H9 (cell line): ENCODE results near the gene SYTL5. TPM values are rescaled to one million over a fixed set of nuclear protein-coding genes. Genes with fewer than 3 reads are reported as not detected.

Experiments
- DNase-seq: peaks from one replicate; pipeline ENCODE4 v3.0.0-alpha.2; 2017
- H2AFZ ChIP-seq: one replicate; pipeline ENCODE4 v1.6.1; 2013; ENCODE audit warnings: mild to moderate bottlenecking, low read length, control low read depth, moderate library complexity
- H2AK5ac ChIP-seq: 2 replicates; pipeline ENCODE4 v1.6.1; 2013; ENCODE audit warnings: low read length, control low read depth, mixed read lengths; ENCODE audit not compliant: insufficient read length
- H2BK120ac ChIP-seq: one replicate; pipeline ENCODE4 v1.6.1; 2013; ENCODE audit warnings: low read depth, mild to moderate bottlenecking, low read length, control low read depth, inconsistent platforms; ENCODE audit not compliant: poor library complexity, severe bottlenecking
- H2BK12ac ChIP-seq: 2 replicates; pipeline ENCODE4 v1.6.1; 2013; ENCODE audit warnings: low read length, control low read depth, mixed read lengths, low read depth; ENCODE audit not compliant: insufficient read length
- H2BK15ac ChIP-seq: 2 replicates; pipeline ENCODE4 v1.6.1; 2013; ENCODE audit warnings: low read depth, low read length, control low read depth
- H2BK20ac ChIP-seq: one replicate; pipeline ENCODE4 v1.6.1; 2013; ENCODE audit warnings: low read depth, mild to moderate bottlenecking, low read length, control low read depth, inconsistent platforms; ENCODE audit not compliant: poor library complexity, severe bottlenecking
- H2BK5ac ChIP-seq: 2 replicates; pipeline ENCODE4 v1.6.1; 2013; ENCODE audit warnings: low read length, control low read depth, mixed read lengths; ENCODE audit not compliant: insufficient read length
- H3K14ac ChIP-seq: 2 replicates; pipeline ENCODE4 v1.6.1; 2013; ENCODE audit warnings: low read length, control low read depth; ENCODE audit not compliant: insufficient read depth
- H3K18ac ChIP-seq: 2 replicates; pipeline ENCODE4 v1.6.1; 2013; ENCODE audit warnings: low read depth, mild to moderate bottlenecking, mixed read lengths, low read length, control low read depth; ENCODE audit not compliant: insufficient read length
- H3K23ac ChIP-seq: 2 replicates; pipeline ENCODE4 v1.6.1; 2013; ENCODE audit warnings: low read length, control low read depth, mixed read lengths, low read depth; ENCODE audit not compliant: insufficient read length
- H3K23me2 ChIP-seq: 2 replicates; pipeline ENCODE4 v1.6.1; 2013; ENCODE audit warnings: low read depth, mild to moderate bottlenecking, mixed read lengths, low read length, control low read depth; ENCODE audit not compliant: insufficient read length, poor library complexity, severe bottlenecking
- H3K27ac ChIP-seq: 2 replicates; pipeline ENCODE4 v1.5.1; 2013; ENCODE audit warnings: low read length, control low read depth, mixed read lengths, low read depth; ENCODE audit not compliant: insufficient read length
- H3K27me3 ChIP-seq: 2 replicates; pipeline ENCODE4 v1.6.1; 2013; ENCODE audit warnings: low read length, control low read depth, inconsistent platforms; ENCODE audit not compliant: insufficient read depth
- H3K4ac ChIP-seq: 2 replicates; pipeline ENCODE4 v1.6.1; 2013; ENCODE audit warnings: low read depth, mild to moderate bottlenecking, control low read depth, inconsistent platforms, low read length, moderate library complexity
- H3K4me1 ChIP-seq: 2 replicates; pipeline ENCODE4 v1.6.1; 2013; ENCODE audit warnings: low read length, control low read depth, inconsistent platforms; ENCODE audit not compliant: insufficient read depth
- H3K4me2 ChIP-seq: 2 replicates; pipeline ENCODE4 v1.6.1; 2013; ENCODE audit warnings: low read length, control low read depth, mixed read lengths; ENCODE audit not compliant: insufficient read length, insufficient read depth
- H3K56ac ChIP-seq: 2 replicates; pipeline ENCODE4 v1.6.1; 2013; ENCODE audit warnings: low read depth, mild to moderate bottlenecking, mixed read lengths, low read length, control low read depth; ENCODE audit not compliant: insufficient read length
- H3K79me1 ChIP-seq: 2 replicates; pipeline ENCODE4 v1.6.1; 2013; ENCODE audit warnings: low read depth, mild to moderate bottlenecking, moderate library complexity, low read length, control low read depth, inconsistent platforms; ENCODE audit not compliant: insufficient read depth, poor library complexity, severe bottlenecking
- H3K79me2 ChIP-seq: 2 replicates; pipeline ENCODE4 v1.6.1; 2013; ENCODE audit warnings: low read length, control low read depth, inconsistent platforms; ENCODE audit not compliant: insufficient read depth
- H3K9ac ChIP-seq: 2 replicates; pipeline ENCODE4 v1.6.1; 2013; ENCODE audit warnings: low read length, control low read depth, mixed read lengths; ENCODE audit not compliant: insufficient read length; ENCODE audit errors: extremely low read depth
- H3K9me3 ChIP-seq: one replicate; pipeline ENCODE4 v1.6.1; 2013; ENCODE audit warnings: low read depth, low read length, inconsistent platforms; ENCODE audit not compliant: control insufficient read depth
- H3T11ph ChIP-seq: one replicate; pipeline ENCODE4 v1.6.1; 2013; ENCODE audit warnings: mild to moderate bottlenecking, low read length, control low read depth, inconsistent platforms
- H4K20me1 ChIP-seq: one replicate; pipeline ENCODE4 v1.6.1; 2013; ENCODE audit not compliant: control insufficient read depth, insufficient read length, insufficient read depth
- H4K5ac ChIP-seq: 2 replicates; pipeline ENCODE4 v1.6.1; 2013; ENCODE audit warnings: low read depth, mild to moderate bottlenecking, mixed read lengths, low read length, control low read depth; ENCODE audit not compliant: insufficient read length
- H4K8ac ChIP-seq: replicated peaks from 2 replicates; pipeline ENCODE4 v1.6.1; 2013; ENCODE audit warnings: low read length, control low read depth, mixed read lengths, low read depth; ENCODE audit not compliant: insufficient read length
- H4K91ac ChIP-seq: 2 replicates; pipeline ENCODE4 v1.6.1; 2013; ENCODE audit warnings: low read depth, mild to moderate bottlenecking, moderate library complexity, mixed read lengths, low read length, control low read depth; ENCODE audit not compliant: insufficient read length
- H3K27ac Mint-ChIP-seq, 3 experiments: 2 replicates in 2 of 3; 3 replicates in 1 of 3; pipeline ENCODE4 v1.8.0; 2020 to 2021; ENCODE audit warnings: mixed read lengths in 3 of 3, mild to moderate bottlenecking in 1 of 3, moderate library complexity in 1 of 3
- H3K27me3 Mint-ChIP-seq: 2 replicates; pipeline ENCODE4 v1.8.0; 2021; ENCODE audit warnings: low read depth, mild to moderate bottlenecking, moderate library complexity, mixed read lengths
- H3K36me3 Mint-ChIP-seq, 3 experiments: 2 replicates in 2 of 3; 3 replicates in 1 of 3; pipeline ENCODE4 v1.8.0; 2020 to 2021; ENCODE audit warnings: low read depth in 3 of 3, mixed read lengths in 3 of 3; ENCODE audit not compliant: insufficient read depth in 1 of 3
- H3K4me1 Mint-ChIP-seq, 2 experiments: 2 replicates each; pipeline ENCODE4 v1.8.0; 2020; ENCODE audit warnings: mixed read lengths in 2 of 2
- H3K4me3 Mint-ChIP-seq, 2 experiments: 2 replicates in 1 of 2; 3 replicates in 1 of 2; pipeline ENCODE4 v1.8.0; 2020 to 2021; ENCODE audit warnings: mild to moderate bottlenecking in 2 of 2, mixed read lengths in 2 of 2, moderate library complexity in 1 of 2
- H3K9me3 Mint-ChIP-seq, 2 experiments: 2 replicates in 1 of 2; 3 replicates in 1 of 2; pipeline ENCODE4 v1.8.0; 2020; ENCODE audit warnings: mild to moderate bottlenecking in 2 of 2, mixed read lengths in 2 of 2, moderate library complexity in 1 of 2
- WGBS: extraction: QIAGEN DNeasy Blood & Tissue Kit; methylation state at CpG from one replicate; pipeline ENCODE4 v1.1.7; 2013; ENCODE audit warnings: missing lambda C conversion rate, low lambda C conversion rate, mixed read lengths; ENCODE audit not compliant: insufficient read length; ENCODE audit errors: extremely low coverage; 5-methylcytosine and 5-hydroxymethylcytosine counted together
- total RNA-seq: library from RNA; stranded (reverse); gene quantifications from 2 replicates; pipeline ENCODE4 v1.2.1, GENCODE V29; 2021
- TF ChIP-seq, protein P1 (sequence below): fragments of 200-600 bp; sonication (generic); conservative IDR thresholded peaks from 3 replicates; pipeline ENCODE4 v1.8.0; 2021; ENCODE audit warnings: antibody characterized with exemption, mild to moderate bottlenecking

Gene SYTL5
- total RNA-seq, 1 experiment from 2014 or later: 0.15 TPM

DNA sequence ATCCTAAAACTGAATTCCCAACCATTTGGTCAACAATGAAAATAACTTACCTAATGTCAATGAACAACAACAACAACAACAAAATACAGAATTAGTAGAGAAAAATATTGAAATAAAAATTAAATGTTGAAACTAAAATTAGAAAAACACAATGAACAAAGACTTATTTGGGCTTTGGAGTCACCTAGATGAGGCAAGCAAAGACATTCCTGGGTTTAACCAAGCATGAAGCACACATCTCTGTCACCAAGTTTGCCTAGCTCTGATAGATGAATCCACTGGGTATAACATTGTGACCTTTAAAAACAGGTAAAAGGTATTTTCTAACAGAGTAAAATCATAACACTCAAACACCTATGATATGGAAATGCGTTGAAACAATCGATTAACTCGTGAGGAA is 13.2 kb upstream of the SYTL5 start:
- no peaks in the 10 kb centered on the region for H3K79me2 ChIP-seq
- H2BK20ac ChIP-seq: no peak overlapping the region
- no peak overlapping the region for H4K8ac ChIP-seq
- Mint-ChIP-seq H3K4me1 (peaks cover 5 to 9% of the 10 kb centered on the region in 2 experiments), H3K9me3 (peaks cover 59 to 73% of the 10 kb centered on the region in 2 experiments), H3K27ac (no peak overlapping the region), H3K4me3 (no peak overlapping the region), H3K27me3 (no peaks in the 10 kb centered on the region), H3K36me3 (peaks cover 0 to 3% (median 2%) of the 10 kb centered on the region in 3 experiments; a peak in 2 of 7 replicates)
- H3K4ac ChIP-seq: no peak overlapping the region
- no peak overlapping the region for H4K91ac ChIP-seq
- H2AFZ ChIP-seq: no peak overlapping the region
- H4K5ac ChIP-seq: no peak overlapping the region
- no peak overlapping the region for H3T11ph ChIP-seq
- no peaks in the 10 kb centered on the region for H3K27me3 ChIP-seq
- H2BK5ac ChIP-seq: no peak overlapping the region
- no peak overlapping the region for H2AK5ac ChIP-seq
- H3K9me3 ChIP-seq: no peaks in the 10 kb centered on the region
- H3K79me1 ChIP-seq: no peaks in the 10 kb centered on the region
- no peak overlapping the region for H3K9ac ChIP-seq
- no peak for DNase-seq
- H3K56ac ChIP-seq: no peak overlapping the region
- no peak overlapping the region for H3K23ac ChIP-seq
- no peak overlapping the region for H3K27ac ChIP-seq
- TF ChIP-seq, protein P1, sequence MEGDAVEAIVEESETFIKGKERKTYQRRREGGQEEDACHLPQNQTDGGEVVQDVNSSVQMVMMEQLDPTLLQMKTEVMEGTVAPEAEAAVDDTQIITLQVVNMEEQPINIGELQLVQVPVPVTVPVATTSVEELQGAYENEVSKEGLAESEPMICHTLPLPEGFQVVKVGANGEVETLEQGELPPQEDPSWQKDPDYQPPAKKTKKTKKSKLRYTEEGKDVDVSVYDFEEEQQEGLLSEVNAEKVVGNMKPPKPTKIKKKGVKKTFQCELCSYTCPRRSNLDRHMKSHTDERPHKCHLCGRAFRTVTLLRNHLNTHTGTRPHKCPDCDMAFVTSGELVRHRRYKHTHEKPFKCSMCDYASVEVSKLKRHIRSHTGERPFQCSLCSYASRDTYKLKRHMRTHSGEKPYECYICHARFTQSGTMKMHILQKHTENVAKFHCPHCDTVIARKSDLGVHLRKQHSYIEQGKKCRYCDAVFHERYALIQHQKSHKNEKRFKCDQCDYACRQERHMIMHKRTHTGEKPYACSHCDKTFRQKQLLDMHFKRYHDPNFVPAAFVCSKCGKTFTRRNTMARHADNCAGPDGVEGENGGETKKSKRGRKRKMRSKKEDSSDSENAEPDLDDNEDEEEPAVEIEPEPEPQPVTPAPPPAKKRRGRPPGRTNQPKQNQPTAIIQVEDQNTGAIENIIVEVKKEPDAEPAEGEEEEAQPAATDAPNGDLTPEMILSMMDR: no peak
- H3K18ac ChIP-seq: no peak overlapping the region
- WGBS: no CpG with 5 or more reads among the region's 3 CpGs
- no peak overlapping the region for H3K4me2 ChIP-seq
- H2BK15ac ChIP-seq: no peak overlapping the region
- H2BK12ac ChIP-seq: no peak overlapping the region
- no peak overlapping the region for H2BK120ac ChIP-seq
- H3K23me2 ChIP-seq: no peaks in the 10 kb centered on the region
- H3K4me1 ChIP-seq: peaks cover 4% of the 10 kb centered on the region; the same call in 1 of the 2 replicates
- H4K20me1 ChIP-seq: no peaks in the 10 kb centered on the region
- no peak overlapping the region for H3K14ac ChIP-seq
